Activated CD8-positive, alpha-beta T cell treated with anti-CD3 and anti-CD28 coated beads, Interleukin-2, amount 10 ng/mL, durations not matched to agents 7 days and 5 days (primary cell): ENCODE data around the gene LMO7. TPM values are rescaled to one million over a fixed set of nuclear protein-coding genes. Genes with fewer than 3 reads are reported as not detected.

Experiments
- ATAC-seq: fragments of 150-1000 bp; cut with Tn5 transposase; one replicate; pipeline ENCODE4 v1.10.0; 2021; ENCODE audit warnings: moderate library complexity
- CTCF ChIA-PET: fragments of 350-600 bp; sonication (Branson Sonifier 250); formaldehyde crosslinking; loops from one replicate; lab custom pipeline; 2021; ENCODE audit warnings: antibody characterized with exemption; lab: Charles Lee
- POLR2A ChIA-PET: fragments of 350-600 bp; sonication (Branson Sonifier 250); formaldehyde crosslinking; loops from one replicate; lab custom pipeline; 2021; ENCODE audit warnings: antibody characterized with exemption; lab: Charles Lee
- DNase-seq: peaks from one replicate; pipeline ENCODE4 v3.0.0-alpha.2; 2020
- H3K27ac Mint-ChIP-seq: one replicate; pipeline ENCODE4 v1.8.0; 2021; ENCODE audit warnings: mild to moderate bottlenecking, mixed read lengths
- H3K27me3 Mint-ChIP-seq: one replicate; pipeline ENCODE4 v1.8.0; 2021; ENCODE audit warnings: low read depth, mixed read lengths
- H3K36me3 Mint-ChIP-seq: one replicate; pipeline ENCODE4 v1.8.0; 2021; ENCODE audit warnings: low read depth, mixed read lengths
- H3K4me1 Mint-ChIP-seq: one replicate; pipeline ENCODE4 v1.8.0; 2021; ENCODE audit warnings: low read depth, mixed read lengths
- H3K4me3 Mint-ChIP-seq: one replicate; pipeline ENCODE4 v1.8.0; 2021; ENCODE audit warnings: mild to moderate bottlenecking, mixed read lengths
- H3K9me3 Mint-ChIP-seq: one replicate; pipeline ENCODE4 v1.8.0; 2022; ENCODE audit warnings: mixed read lengths; ENCODE audit not compliant: insufficient read depth
- total RNA-seq, 2 experiments: library from RNA; stranded (reverse); gene quantifications; one replicate each; pipeline ENCODE4 v1.2.3, GENCODE V29; 2021

LMO7 gene
- total RNA-seq, 2 experiments from 2014 or later = 12.5 to 13.8 TPM

DNA sequence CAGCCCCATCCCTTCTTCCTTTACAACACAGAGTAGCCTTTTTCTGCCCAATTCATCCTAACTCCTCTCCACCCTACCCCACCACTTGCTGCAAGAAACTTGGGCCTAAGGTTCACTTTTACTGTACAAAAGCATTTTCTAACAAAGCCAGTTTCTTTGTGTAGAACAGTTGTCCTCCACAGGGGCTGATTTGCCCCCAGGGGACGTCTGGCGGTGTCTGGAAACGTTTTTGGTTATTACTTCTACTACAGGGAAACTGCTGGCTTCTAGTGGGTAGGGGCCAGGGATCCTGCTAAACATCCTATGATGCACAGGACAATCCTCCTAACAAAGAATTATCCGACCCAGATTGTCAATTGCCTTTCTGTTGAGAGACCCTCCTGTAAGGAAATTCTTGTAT is 7.3 kb upstream of the LMO7 start:
- peaks cover 8% of the 10 kb centered on the region for H3K36me3 Mint-ChIP-seq
- H3K4me3 Mint-ChIP-seq = no peak overlapping the region
- no peak for DNase-seq
- no peak for ATAC-seq
- no peak overlapping the region for H3K27ac Mint-ChIP-seq
- no peaks in the 10 kb centered on the region for H3K9me3 Mint-ChIP-seq
- H3K27me3 Mint-ChIP-seq = no peaks in the 10 kb centered on the region
- CTCF ChIA-PET = no interaction called here
- no peaks in the 10 kb centered on the region for H3K4me1 Mint-ChIP-seq
- POLR2A ChIA-PET = no interaction called here

DNA sequence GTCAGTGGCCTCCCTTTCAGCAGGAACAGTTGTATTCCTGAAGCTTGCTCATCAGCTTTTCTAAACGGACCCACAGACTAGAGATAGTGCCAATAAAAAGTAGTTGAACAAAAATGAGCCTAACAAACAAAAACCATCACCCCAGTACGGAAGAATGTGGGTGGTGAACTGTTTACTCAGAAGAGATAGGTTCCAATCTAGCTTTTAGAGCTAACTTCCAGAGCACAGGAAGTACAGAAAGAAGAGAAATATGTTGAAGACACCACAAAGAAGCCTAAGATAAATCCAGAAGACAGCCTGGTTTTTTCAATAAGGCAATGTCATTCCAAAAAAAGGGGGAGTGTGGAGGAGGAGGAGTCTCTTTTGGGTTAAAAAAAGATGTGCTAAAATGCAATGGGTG is 2.8 kb upstream of the LMO7 start:
- ATAC-seq (no peak), DNase-seq (no peak)
- H3K9me3 Mint-ChIP-seq = no peaks in the 10 kb centered on the region
- H3K36me3 Mint-ChIP-seq = no peaks in the 10 kb centered on the region
- no peak overlapping the region for H3K27ac Mint-ChIP-seq
- ChIA-PET POLR2A (no interaction called here), CTCF (no interaction called here)
- H3K27me3 Mint-ChIP-seq = peaks cover 12% of the 10 kb centered on the region
- H3K4me3 Mint-ChIP-seq = no peak overlapping the region
- H3K4me1 Mint-ChIP-seq = peaks cover 12% of the 10 kb centered on the region

DNA sequence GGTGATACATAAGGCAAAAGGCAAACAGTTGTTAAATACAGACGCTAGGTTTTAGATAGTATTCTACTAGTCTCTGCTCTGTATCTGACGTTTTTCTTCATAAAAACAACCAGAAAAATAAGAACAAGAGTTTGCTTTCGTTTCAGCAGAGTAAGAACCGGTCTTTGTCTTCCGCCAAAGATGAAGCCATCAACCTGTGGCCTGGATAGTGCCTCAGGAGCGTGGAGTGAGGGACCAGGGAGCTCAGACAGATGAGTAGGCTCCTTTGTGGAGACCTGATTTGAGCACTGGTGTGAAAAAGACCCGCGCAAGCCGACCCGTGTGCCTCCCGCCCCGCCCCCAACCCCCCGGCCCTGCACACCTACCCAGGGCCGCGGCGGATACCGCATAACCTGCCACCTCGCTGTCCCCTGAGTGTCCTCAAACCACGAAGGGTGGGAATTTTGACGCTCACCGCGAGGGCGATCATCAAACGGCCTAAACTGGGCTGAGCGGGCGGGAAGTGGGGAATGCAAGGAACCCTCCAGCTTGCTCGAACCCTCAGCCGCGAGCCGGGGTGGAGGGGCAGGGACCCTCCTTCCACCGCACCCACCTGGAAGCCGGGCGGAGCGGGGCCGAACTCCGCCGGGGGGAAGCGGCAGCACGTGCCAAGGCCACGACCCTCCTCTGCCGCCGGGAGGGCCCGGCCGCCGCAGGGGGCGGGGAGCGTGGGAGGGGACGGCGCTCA is 866 bp upstream of the LMO7 start:
- Mint-ChIP-seq H3K36me3 (no peaks in the 10 kb centered on the region), H3K27me3 (peaks cover 16% of the 10 kb centered on the region), H3K27ac (no peak overlapping the region), H3K9me3 (no peaks in the 10 kb centered on the region), H3K4me3 (peak overlapping the region; percentile 34), H3K4me1 (peaks cover 12% of the 10 kb centered on the region)
- ChIA-PET CTCF (interaction anchor here (1.2 kb wide), 1 partner anchor 153 kb away, joined by 4 read pairs; the partner anchor contains the start of gene TBC1D4), POLR2A (no interaction called here)
- ATAC-seq (no peak), DNase-seq (no peak)

DNA sequence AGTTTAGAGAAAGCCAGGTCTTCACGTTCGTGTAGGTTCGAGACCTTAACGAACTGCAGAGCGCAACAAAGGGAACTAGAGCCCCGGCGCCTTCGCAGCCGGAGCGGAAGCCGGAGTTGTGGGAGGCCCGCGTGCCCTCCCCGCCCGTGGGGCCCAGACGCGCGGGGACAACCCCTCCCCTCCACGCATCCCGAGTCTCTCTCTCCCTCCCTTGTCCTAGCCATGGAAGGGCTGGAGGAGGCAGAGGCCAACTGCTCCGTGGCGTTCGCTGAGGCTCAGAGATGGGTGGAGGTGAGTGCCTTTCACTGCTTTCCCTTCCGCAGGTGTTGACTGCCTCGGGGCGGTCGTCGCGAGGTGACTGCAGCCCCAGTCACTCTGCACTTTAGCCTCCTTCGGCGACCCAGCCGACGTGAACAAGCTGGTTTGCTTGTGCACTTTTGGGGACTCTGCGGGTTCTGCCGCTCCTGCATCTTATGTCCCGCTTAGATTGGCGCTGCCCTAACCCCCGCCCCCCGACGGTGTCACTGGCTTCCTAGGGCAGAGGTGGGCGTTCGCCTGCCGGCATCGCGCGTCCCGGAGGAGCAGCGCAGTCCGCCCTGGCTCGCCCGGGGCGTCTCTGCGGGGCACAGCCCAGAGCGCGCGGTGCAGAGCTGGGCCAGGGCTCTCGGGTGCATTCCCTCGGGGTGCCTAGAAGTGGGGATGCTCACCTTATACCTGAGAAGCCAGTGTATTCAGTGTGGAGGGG is 478 bp downstream of the LMO7 start:
- Mint-ChIP-seq H3K27me3 (peaks cover 16% of the 10 kb centered on the region), H3K4me3 (peak overlapping the region; percentile 74), H3K4me1 (peaks cover 15% of the 10 kb centered on the region), H3K9me3 (no peaks in the 10 kb centered on the region), H3K27ac (peak overlapping the region; percentile 63), H3K36me3 (no peaks in the 10 kb centered on the region)
- ChIA-PET CTCF (no interaction called here), POLR2A (no interaction called here)
- ATAC-seq = peak; percentile 68
- DNase-seq = peak; percentile 57

- ChIA-PET POLR2A (no interaction called here), CTCF (no interaction called here)
- Mint-ChIP-seq H3K27me3 (peaks cover 16% of the 10 kb centered on the region), H3K36me3 (no peaks in the 10 kb centered on the region), H3K27ac (no peak overlapping the region), H3K4me1 (peaks cover 15% of the 10 kb centered on the region), H3K4me3 (peak overlapping the region; percentile 74), H3K9me3 (no peaks in the 10 kb centered on the region)
- ATAC-seq (no peak), DNase-seq (no peak)
Observed at GRCh38 chr13:75637181-75637750, 1.1 kb downstream of the LMO7 start.

DNA sequence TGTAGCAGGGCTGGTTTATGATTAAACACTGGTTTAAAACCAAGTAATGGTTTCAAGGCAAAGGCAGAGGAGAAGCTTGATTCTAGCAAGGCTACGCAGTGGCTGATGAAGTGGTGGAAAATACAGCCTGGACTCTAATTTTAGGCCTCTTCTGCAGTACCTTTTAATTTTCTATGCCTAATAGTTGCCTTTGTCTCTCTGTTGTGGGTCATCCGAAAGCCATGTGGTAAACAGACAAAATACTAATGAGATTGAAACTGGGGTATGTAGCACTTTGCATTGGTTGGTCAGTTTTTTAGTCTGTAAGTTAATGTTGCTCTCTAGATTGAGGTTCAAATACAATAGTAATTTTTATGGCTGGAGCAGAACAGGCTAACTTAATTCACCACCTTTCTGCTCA is 3.3 kb downstream of the LMO7 start:
- DNase-seq = no peak
- Mint-ChIP-seq H3K4me3 (no peak overlapping the region), H3K9me3 (no peaks in the 10 kb centered on the region), H3K36me3 (no peaks in the 10 kb centered on the region), H3K4me1 (peaks cover 15% of the 10 kb centered on the region), H3K27ac (no peak overlapping the region), H3K27me3 (peaks cover 16% of the 10 kb centered on the region)
- POLR2A ChIA-PET = no interaction called here
- no peak for ATAC-seq
- CTCF ChIA-PET = interaction anchor here (0.6 to 1.5 kb wide), 2 partner anchors 35 to 56 kb away, joined by 3 read pairs; no protein-coding TSS in a partner anchor

- peaks cover 16% of the 10 kb centered on the region for H3K27me3 Mint-ChIP-seq
- H3K36me3 Mint-ChIP-seq = no peaks in the 10 kb centered on the region
- peaks cover 15% of the 10 kb centered on the region for H3K4me1 Mint-ChIP-seq
- no peaks in the 10 kb centered on the region for H3K9me3 Mint-ChIP-seq
- ChIA-PET POLR2A (no interaction called here), CTCF (no interaction called here)
- no peak for ATAC-seq
- no peak overlapping the region for H3K4me3 Mint-ChIP-seq
- no peak overlapping the region for H3K27ac Mint-ChIP-seq
- DNase-seq = no peak
Observed at GRCh38 chr13:75641026-75641425, 4.9 kb downstream of the LMO7 start.

DNA sequence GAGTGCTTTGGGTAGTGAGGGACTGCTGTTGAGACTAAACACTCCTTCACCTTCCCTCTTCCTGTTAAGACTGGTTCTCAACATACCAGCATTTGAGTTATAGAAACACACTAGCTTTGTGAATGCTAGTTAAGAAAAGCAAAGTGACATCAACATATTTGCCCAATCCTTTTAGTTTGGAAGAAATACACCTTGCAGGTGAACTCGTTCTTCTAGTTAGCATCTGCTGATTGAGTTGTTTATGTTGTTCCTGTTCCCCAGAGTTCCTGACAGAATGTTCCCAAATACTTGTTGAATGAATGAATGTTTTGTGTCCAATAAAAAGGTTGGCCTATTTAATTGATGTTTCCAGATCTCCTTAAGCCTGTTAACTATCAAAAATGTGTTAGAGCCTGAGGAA is 7.1 kb downstream of the LMO7 start:
- H3K36me3 Mint-ChIP-seq = no peaks in the 10 kb centered on the region
- H3K27me3 Mint-ChIP-seq = peaks cover 5% of the 10 kb centered on the region
- H3K27ac Mint-ChIP-seq = no peak overlapping the region
- DNase-seq = no peak
- ChIA-PET POLR2A (no interaction called here), CTCF (interaction anchor here (1.5 kb wide), 1 partner anchor 53 kb away, joined by 4 read pairs; no protein-coding TSS in a partner anchor)
- no peak for ATAC-seq
- H3K9me3 Mint-ChIP-seq = no peaks in the 10 kb centered on the region
- no peak overlapping the region for H3K4me3 Mint-ChIP-seq
- H3K4me1 Mint-ChIP-seq = peaks cover 4% of the 10 kb centered on the region

- ChIA-PET CTCF (interaction anchor here (1.5 kb wide), 1 partner anchor 52 kb away, joined by 4 read pairs; no protein-coding TSS in a partner anchor), POLR2A (no interaction called here)
- Mint-ChIP-seq H3K36me3 (no peaks in the 10 kb centered on the region), H3K9me3 (no peaks in the 10 kb centered on the region), H3K27ac (no peak overlapping the region), H3K4me3 (no peak overlapping the region), H3K4me1 (peaks cover 3% of the 10 kb centered on the region), H3K27me3 (peaks cover 2% of the 10 kb centered on the region)
- ATAC-seq (no peak), DNase-seq (no peak)
Observed at GRCh38 chr13:75643693-75644092, 7.6 kb downstream of the LMO7 start.

- no peak for DNase-seq
- Mint-ChIP-seq H3K27me3 (no peaks in the 10 kb centered on the region), H3K27ac (no peak overlapping the region), H3K4me1 (peaks cover 3% of the 10 kb centered on the region), H3K36me3 (no peaks in the 10 kb centered on the region), H3K4me3 (no peak overlapping the region), H3K9me3 (no peaks in the 10 kb centered on the region)
- CTCF ChIA-PET = no interaction called here
- ATAC-seq = no peak
- POLR2A ChIA-PET = no interaction called here
Observed at GRCh38 chr13:75645141-75645540, 9.0 kb downstream of the LMO7 start.

DNA sequence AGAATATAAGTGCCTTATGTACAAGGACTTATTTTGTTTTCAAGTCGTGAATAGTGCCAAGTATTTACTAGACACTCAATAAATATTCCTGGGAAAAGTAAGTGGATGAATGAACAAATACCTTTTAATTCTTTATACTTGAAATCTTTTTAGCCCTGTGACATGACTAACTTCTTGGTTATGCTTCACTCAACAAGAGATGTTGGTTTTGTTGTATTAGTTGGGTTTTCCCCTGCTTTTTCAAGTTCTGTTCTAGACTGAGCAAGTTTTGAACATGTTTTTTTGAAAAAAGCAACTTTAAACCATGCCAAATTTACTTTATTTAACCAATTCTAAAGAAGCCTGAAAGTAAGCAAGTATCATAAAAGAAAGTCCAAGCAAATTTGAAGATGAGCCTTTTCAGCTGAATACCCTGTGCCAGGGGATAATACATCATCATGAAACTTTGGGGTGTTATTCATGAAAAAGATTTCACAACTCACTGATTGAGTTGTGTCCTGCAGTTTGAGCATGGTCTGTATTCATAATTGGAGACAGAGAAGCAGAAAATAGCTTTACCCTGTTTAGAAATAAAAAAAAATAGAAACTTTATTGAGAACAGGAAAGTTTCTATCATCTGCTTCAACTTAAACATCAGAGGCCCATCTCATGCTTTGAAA is 11.1 kb downstream of the LMO7 start:
- H3K4me3 Mint-ChIP-seq = no peak overlapping the region
- H3K4me1 Mint-ChIP-seq = no peaks in the 10 kb centered on the region
- no peaks in the 10 kb centered on the region for H3K27me3 Mint-ChIP-seq
- POLR2A ChIA-PET = no interaction called here
- H3K36me3 Mint-ChIP-seq = no peaks in the 10 kb centered on the region
- ATAC-seq (no peak), DNase-seq (no peak)
- H3K9me3 Mint-ChIP-seq = no peaks in the 10 kb centered on the region
- CTCF ChIA-PET = no interaction called here
- no peak overlapping the region for H3K27ac Mint-ChIP-seq
